ENCODE results near the gene ZNF226.

DNA sequence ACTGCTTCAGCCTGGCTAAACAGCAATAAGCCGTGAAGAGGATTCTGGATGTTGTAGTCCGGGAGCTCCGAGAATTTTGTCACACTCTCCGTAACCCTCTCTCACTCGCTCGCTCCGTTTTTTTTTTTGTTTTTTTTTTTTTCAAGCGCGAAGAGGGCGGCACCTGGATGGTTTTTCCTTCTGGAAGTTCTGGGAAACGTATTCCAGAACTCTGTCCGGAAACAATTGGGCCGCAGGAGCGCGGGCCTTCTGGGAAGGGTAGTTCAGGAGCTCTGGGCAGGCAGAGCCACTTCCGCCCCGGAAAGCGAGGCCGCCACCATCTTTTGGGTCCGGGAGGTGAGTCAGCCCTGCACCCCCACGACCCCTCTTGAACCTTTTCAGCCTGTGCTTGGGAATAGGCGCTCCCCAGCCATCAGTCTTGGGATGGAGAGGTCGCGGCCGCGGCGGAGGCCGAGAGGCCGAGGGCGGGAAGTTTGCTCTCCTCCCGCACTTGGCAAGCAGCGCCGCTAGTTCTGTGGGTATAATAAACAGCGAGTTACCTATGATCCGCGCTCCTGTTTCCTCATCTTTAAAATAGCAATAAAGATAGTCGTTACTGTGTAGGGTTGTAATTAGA lies 47.5 kb downstream of the ZNF226 start, which contains the start of gene ZNF227:
- TF ChIP-seq, protein P1, sequence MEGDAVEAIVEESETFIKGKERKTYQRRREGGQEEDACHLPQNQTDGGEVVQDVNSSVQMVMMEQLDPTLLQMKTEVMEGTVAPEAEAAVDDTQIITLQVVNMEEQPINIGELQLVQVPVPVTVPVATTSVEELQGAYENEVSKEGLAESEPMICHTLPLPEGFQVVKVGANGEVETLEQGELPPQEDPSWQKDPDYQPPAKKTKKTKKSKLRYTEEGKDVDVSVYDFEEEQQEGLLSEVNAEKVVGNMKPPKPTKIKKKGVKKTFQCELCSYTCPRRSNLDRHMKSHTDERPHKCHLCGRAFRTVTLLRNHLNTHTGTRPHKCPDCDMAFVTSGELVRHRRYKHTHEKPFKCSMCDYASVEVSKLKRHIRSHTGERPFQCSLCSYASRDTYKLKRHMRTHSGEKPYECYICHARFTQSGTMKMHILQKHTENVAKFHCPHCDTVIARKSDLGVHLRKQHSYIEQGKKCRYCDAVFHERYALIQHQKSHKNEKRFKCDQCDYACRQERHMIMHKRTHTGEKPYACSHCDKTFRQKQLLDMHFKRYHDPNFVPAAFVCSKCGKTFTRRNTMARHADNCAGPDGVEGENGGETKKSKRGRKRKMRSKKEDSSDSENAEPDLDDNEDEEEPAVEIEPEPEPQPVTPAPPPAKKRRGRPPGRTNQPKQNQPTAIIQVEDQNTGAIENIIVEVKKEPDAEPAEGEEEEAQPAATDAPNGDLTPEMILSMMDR (IDR thresholded peaks at IDR 0.05; ENCODE audit: poor library complexity), result no peak
- no peak for TF ChIP-seq EZH2 (IDR thresholded peaks at IDR 0.05; ENCODE audit: borderline replicate concordance)
